ENCODE measurements around the gene COQ6. TPM values are rescaled to one million over a fixed set of nuclear protein-coding genes. Genes with fewer than 3 reads are reported as not detected.

COQ6 gene
- total and polyA plus RNA-seq, 7 donors = 12.6 to 31.6 (median 23.8) TPM

- no peak overlapping the region for H3K4me3 ChIP-seq
- H3K9me3 ChIP-seq = no peaks in the 10 kb centered on the region
- TF ChIP-seq POLR2AphosphoS5 (IDR thresholded peaks at IDR 0.05) = no peak
- no peak for TF ChIP-seq CTCF (IDR thresholded peaks at IDR 0.05)
- no peak for TF ChIP-seq EP300 (IDR thresholded peaks at IDR 0.05)
- TF ChIP-seq POLR2A (IDR thresholded peaks at IDR 0.05) = no peak
- peaks cover 0 to 20% (median 15%) of the 10 kb centered on the region in 4 donors for H3K4me1 ChIP-seq
- H3K27me3 ChIP-seq = no peaks in the 10 kb centered on the region
- H3K36me3 ChIP-seq = peaks cover 5 to 55% (median 29%) of the 10 kb centered on the region in 4 donors
- no peak overlapping the region for H3K27ac ChIP-seq
- WGBS, 2 donors = 93 to 96% methylated on average over 1 of the region's 1 CpG
- intact Hi-C loops (cut with DNase I) = loop anchor here (5.0 kb wide), 2 partner anchors 66 to 84 kb away; partner anchors contain the start of gene ZNF410
- DNase-seq = no peak
Observed at GRCh38 chr14:73953731-73954130, 3.6 kb downstream of the COQ6 start.

- DNase-seq = no peak
- intact Hi-C loops (cut with DNase I) = no loop called here
- H3K27ac ChIP-seq = no peak overlapping the region
- H3K27me3 ChIP-seq = no peaks in the 10 kb centered on the region
- no peaks in the 10 kb centered on the region for H3K9me3 ChIP-seq
- peaks cover 0 to 9% (median 8%) of the 10 kb centered on the region in 4 donors for H3K4me1 ChIP-seq
- no peak for TF ChIP-seq CTCF (IDR thresholded peaks at IDR 0.05)
- no peak for TF ChIP-seq POLR2A (IDR thresholded peaks at IDR 0.05)
- TF ChIP-seq POLR2AphosphoS5 (IDR thresholded peaks at IDR 0.05) = no peak
- no peak for TF ChIP-seq EP300 (IDR thresholded peaks at IDR 0.05)
- peaks cover 17 to 74% (median 49%) of the 10 kb centered on the region in 4 donors for H3K36me3 ChIP-seq
- WGBS, 2 donors = 74 to 91% methylated on average over 5 of the region's 5 CpGs
- no peak overlapping the region for H3K4me3 ChIP-seq
Observed at GRCh38 chr14:73955674-73956073, 5.6 kb downstream of the COQ6 start.

- Histone ChIP-seq H3K27me3 (no peaks in the 10 kb centered on the region), H3K27ac (no peak overlapping the region), H3K4me1 (no peaks in the 10 kb centered on the region), H3K4me3 (no peak overlapping the region), H3K36me3 (peaks cover 27 to 99% (median 74%) of the 10 kb centered on the region in 4 donors), H3K9me3 (no peaks in the 10 kb centered on the region)
- DNase-seq = no peak
- TF ChIP-seq CTCF (IDR thresholded peaks at IDR 0.05) (no peak), EP300 (IDR thresholded peaks at IDR 0.05) (no peak), POLR2A (IDR thresholded peaks at IDR 0.05) (no peak), POLR2AphosphoS5 (IDR thresholded peaks at IDR 0.05) (no peak)
- intact Hi-C loops (cut with DNase I) = no loop called here
Observed at GRCh38 chr14:73958591-73958990, 8.5 kb downstream of the COQ6 start.

- Histone ChIP-seq H3K27me3 (no peaks in the 10 kb centered on the region), H3K9me3 (no peaks in the 10 kb centered on the region), H3K4me1 (no peaks in the 10 kb centered on the region), H3K36me3 (peaks cover 27 to 85% (median 62%) of the 10 kb centered on the region in 4 donors), H3K4me3 (no peak overlapping the region), H3K27ac (no peak overlapping the region)
- TF ChIP-seq CTCF (IDR thresholded peaks at IDR 0.05) (no peak), EP300 (IDR thresholded peaks at IDR 0.05) (no peak), POLR2A (IDR thresholded peaks at IDR 0.05) (no peak), POLR2AphosphoS5 (IDR thresholded peaks at IDR 0.05) (no peak)
- no peak for DNase-seq
- WGBS, 2 donors = 76 to 90% methylated on average over 12 of the region's 12 CpGs
- intact Hi-C loops (cut with DNase I) = no loop called here
Observed at GRCh38 chr14:73961192-73961591, 11.1 kb downstream of the COQ6 start.

GRCh38 chr14:73965216-73965615, 15.1 kb downstream of the COQ6 start:
- H3K4me1 ChIP-seq = no peaks in the 10 kb centered on the region
- DNase-seq = no peak
- intact Hi-C loops (cut with DNase I) = no loop called here
- 94 to 98% methylated on average over 4 of the region's 4 CpGs for WGBS, 2 donors
- H3K9me3 ChIP-seq = no peaks in the 10 kb centered on the region
- H3K36me3 ChIP-seq = peaks cover 14 to 70% (median 35%) of the 10 kb centered on the region in 4 donors
- no peak overlapping the region for H3K27ac ChIP-seq
- no peaks in the 10 kb centered on the region for H3K27me3 ChIP-seq
- H3K4me3 ChIP-seq = no peak overlapping the region
- TF ChIP-seq POLR2AphosphoS5 (IDR thresholded peaks at IDR 0.05) (no peak), EP300 (IDR thresholded peaks at IDR 0.05) (no peak), CTCF (IDR thresholded peaks at IDR 0.05) (no peak), POLR2A (IDR thresholded peaks at IDR 0.05) (no peak)
